Neural cell (in vitro differentiated cells): Measurements from ENCODE around the gene GK. TPM values are rescaled to one million over a fixed set of nuclear protein-coding genes. Genes with fewer than 3 reads are reported as not detected.

Experiments used
- H2AFZ ChIP-seq: fragments of 200-600, 300-800 bp; sonication (generic), shearing (Covaris generic); 2 replicates; pipeline ENCODE4 v1.6.0; 2014; ENCODE audit warnings: low read depth, mild to moderate bottlenecking, antibody characterized with exemption, low read length, moderate library complexity
- H3F3A ChIP-seq: fragments of 200-600 bp; shearing (Covaris generic); 2 replicates; pipeline ENCODE4 v1.6.1; 2016; ENCODE audit warnings: mild to moderate bottlenecking, moderate library complexity, mixed read lengths, antibody characterized with exemption, low read length; ENCODE audit not compliant: insufficient read depth, poor library complexity, severe bottlenecking
- H3K27ac ChIP-seq: fragments of 200-600, 300-800 bp; sonication (generic), shearing (Covaris generic); 2 replicates; pipeline ENCODE4 v1.5.1; 2014; ENCODE audit warnings: mild to moderate bottlenecking, low read length, moderate library complexity
- H3K27me3 ChIP-seq: fragments of 300-800, 200-600 bp; sonication (generic), shearing (Covaris generic); 2 replicates; pipeline ENCODE4 v1.6.0; 2014; ENCODE audit warnings: mild to moderate bottlenecking, low read depth, low read length, moderate library complexity; ENCODE audit not compliant: insufficient read depth
- H3K36me3 ChIP-seq: fragments of 300-800, 200-600 bp; sonication (generic), shearing (Covaris generic); 2 replicates; pipeline ENCODE4 v1.5.1; 2014; ENCODE audit warnings: mild to moderate bottlenecking, antibody characterized with exemption, low read length, moderate library complexity; ENCODE audit not compliant: insufficient read depth
- H3K4me2 ChIP-seq: fragments of 300-800, 200-600 bp; sonication (generic), shearing (Covaris generic); 2 replicates; pipeline ENCODE4 v1.6.0; 2014; ENCODE audit warnings: mild to moderate bottlenecking, low read length
- H3K4me3 ChIP-seq: fragments of 300-800, 200-600 bp; sonication (generic), shearing (Covaris generic); 2 replicates; pipeline ENCODE4 v1.5.1; 2014; ENCODE audit warnings: mild to moderate bottlenecking, low read length, moderate library complexity
- H3K79me2 ChIP-seq: fragments of 200-600 bp; shearing (Covaris generic); replicated peaks from 2 replicates; pipeline ENCODE4 v1.6.0; 2014; ENCODE audit warnings: mild to moderate bottlenecking, low read length, moderate library complexity; ENCODE audit not compliant: insufficient read depth
- H3K9ac ChIP-seq: fragments of 300-800, 200-600 bp; sonication (generic), shearing (Covaris generic); 2 replicates; pipeline ENCODE4 v1.6.1; 2016; ENCODE audit warnings: mild to moderate bottlenecking, low read length, mixed read lengths
- H3K9me2 ChIP-seq: fragments of 200-600 bp; shearing (Covaris generic); 2 replicates; pipeline ENCODE4 v1.6.1; 2016; ENCODE audit warnings: mild to moderate bottlenecking, low read length, mixed read lengths; ENCODE audit not compliant: insufficient read depth
- H3K9me3 ChIP-seq: fragments of 200-600, 300-800 bp; sonication (generic), shearing (Covaris generic); 2 replicates; pipeline ENCODE4 v1.6.1; 2016; ENCODE audit warnings: mild to moderate bottlenecking, mixed run types, low read length, moderate library complexity, mixed read lengths
- H4K20me1 ChIP-seq: fragments of 200-600 bp; shearing (Covaris generic); 2 replicates; pipeline ENCODE4 v1.6.1; 2016; ENCODE audit warnings: mild to moderate bottlenecking, mixed run types; ENCODE audit not compliant: insufficient read depth
- EP300 ChIP-seq: fragments of 450-650 bp; conservative IDR thresholded peaks from 2 replicates; pipeline ENCODE4 v1.6.1; 2014; ENCODE audit warnings: antibody characterized with exemption, mild to moderate bottlenecking, moderate library complexity; ENCODE audit not compliant: poor library complexity, severe bottlenecking
- EZH2 ChIP-seq: fragments of 200-600, 300-800 bp; shearing (Covaris generic), sonication (generic); IDR thresholded peaks from 2 replicates; pipeline ENCODE4 v1.6.1; 2014; ENCODE audit warnings: antibody characterized with exemption, low read length, borderline replicate concordance, mild to moderate bottlenecking; ENCODE audit not compliant: insufficient read depth, poor library complexity, severe bottlenecking
- MXI1 ChIP-seq: fragments of 450-650 bp; conservative IDR thresholded peaks from 2 replicates; pipeline ENCODE4 v1.6.1; 2014; ENCODE audit warnings: antibody characterized with exemption, mild to moderate bottlenecking; ENCODE audit not compliant: poor library complexity, severe bottlenecking
- POLR2AphosphoS5 ChIP-seq: IDR thresholded peaks from 2 replicates; pipeline ENCODE4 v1.6.1; 2012
- RAD21 ChIP-seq: fragments of 450-650 bp; conservative IDR thresholded peaks from 2 replicates; pipeline ENCODE4 v1.6.1; 2014; ENCODE audit warnings: antibody characterized with exemption, mild to moderate bottlenecking, moderate library complexity
- SMC3 ChIP-seq: fragments of 450-650 bp; conservative IDR thresholded peaks from 2 replicates; pipeline ENCODE4 v1.6.1; 2014; ENCODE audit warnings: antibody characterized with exemption, mild to moderate bottlenecking, moderate library complexity; ENCODE audit not compliant: poor library complexity
- TAF1 ChIP-seq: IDR thresholded peaks from 2 replicates; pipeline ENCODE4 v1.6.1; 2012; ENCODE audit warnings: low read depth
- polyA plus RNA-seq: library from polyadenylated mRNA; depleted of rRNA; stranded (reverse); fragments of >200 nt; gene quantifications from 2 replicates; pipeline ENCODE4 v1.2.3, GENCODE V29; 2014
- TF ChIP-seq, protein P1 (sequence below): IDR thresholded peaks from 2 replicates; pipeline ENCODE4 v1.6.1; 2012; ENCODE audit warnings: borderline replicate concordance
- TF ChIP-seq, protein P2 (sequence below): fragments of 450-650 bp; IDR thresholded peaks from 2 replicates; pipeline ENCODE4 v1.5.1; 2014; ENCODE audit warnings: antibody characterized with exemption, mild to moderate bottlenecking, moderate library complexity; ENCODE audit not compliant: poor library complexity, severe bottlenecking

Gene GK
- polyA plus RNA-seq, 1 donor from 2014 or later: 6.3 TPM

DNA sequence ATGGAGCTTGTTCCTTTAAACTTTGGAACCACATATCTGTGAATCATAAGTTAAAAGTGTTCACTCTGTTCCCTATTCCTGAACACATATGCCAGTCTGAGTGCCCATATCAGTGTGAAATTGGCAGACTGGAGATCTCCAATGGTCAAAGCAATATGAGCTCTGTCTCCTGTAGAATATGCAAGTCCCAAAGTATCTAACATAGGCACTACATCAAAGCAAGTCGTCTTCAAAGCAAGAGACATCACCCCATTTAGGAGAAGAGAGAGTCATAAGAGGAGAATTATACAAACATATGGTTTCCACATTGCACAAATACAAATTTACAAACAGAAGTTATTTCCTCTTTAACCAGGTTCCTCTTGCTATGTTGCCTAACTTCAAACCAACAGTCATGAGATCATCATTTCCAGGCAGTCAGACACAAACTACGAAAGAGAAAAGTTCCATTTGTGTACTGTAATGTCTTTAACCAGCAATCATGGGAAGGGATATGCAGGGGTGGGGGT is 9.9 kb upstream of the GK start:
- Histone ChIP-seq H3K9ac (no peak overlapping the region), H3K9me3 (no peaks in the 10 kb centered on the region), H3K4me3 (no peak overlapping the region), H4K20me1 (no peaks in the 10 kb centered on the region), H2AFZ (no peak overlapping the region), H3K9me2 (no peaks in the 10 kb centered on the region), H3K27ac (no peak overlapping the region), H3K27me3 (no peaks in the 10 kb centered on the region), H3K36me3 (no peaks in the 10 kb centered on the region), H3F3A (no peaks in the 10 kb centered on the region), H3K79me2 (no peaks in the 10 kb centered on the region), H3K4me2 (no peak overlapping the region)
- TF ChIP-seq, protein P1, sequence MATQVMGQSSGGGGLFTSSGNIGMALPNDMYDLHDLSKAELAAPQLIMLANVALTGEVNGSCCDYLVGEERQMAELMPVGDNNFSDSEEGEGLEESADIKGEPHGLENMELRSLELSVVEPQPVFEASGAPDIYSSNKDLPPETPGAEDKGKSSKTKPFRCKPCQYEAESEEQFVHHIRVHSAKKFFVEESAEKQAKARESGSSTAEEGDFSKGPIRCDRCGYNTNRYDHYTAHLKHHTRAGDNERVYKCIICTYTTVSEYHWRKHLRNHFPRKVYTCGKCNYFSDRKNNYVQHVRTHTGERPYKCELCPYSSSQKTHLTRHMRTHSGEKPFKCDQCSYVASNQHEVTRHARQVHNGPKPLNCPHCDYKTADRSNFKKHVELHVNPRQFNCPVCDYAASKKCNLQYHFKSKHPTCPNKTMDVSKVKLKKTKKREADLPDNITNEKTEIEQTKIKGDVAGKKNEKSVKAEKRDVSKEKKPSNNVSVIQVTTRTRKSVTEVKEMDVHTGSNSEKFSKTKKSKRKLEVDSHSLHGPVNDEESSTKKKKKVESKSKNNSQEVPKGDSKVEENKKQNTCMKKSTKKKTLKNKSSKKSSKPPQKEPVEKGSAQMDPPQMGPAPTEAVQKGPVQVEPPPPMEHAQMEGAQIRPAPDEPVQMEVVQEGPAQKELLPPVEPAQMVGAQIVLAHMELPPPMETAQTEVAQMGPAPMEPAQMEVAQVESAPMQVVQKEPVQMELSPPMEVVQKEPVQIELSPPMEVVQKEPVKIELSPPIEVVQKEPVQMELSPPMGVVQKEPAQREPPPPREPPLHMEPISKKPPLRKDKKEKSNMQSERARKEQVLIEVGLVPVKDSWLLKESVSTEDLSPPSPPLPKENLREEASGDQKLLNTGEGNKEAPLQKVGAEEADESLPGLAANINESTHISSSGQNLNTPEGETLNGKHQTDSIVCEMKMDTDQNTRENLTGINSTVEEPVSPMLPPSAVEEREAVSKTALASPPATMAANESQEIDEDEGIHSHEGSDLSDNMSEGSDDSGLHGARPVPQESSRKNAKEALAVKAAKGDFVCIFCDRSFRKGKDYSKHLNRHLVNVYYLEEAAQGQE: no peak
- TF ChIP-seq POLR2AphosphoS5 (no peak), MXI1 (no peak), TAF1 (no peak), EZH2 (no peak), RAD21 (no peak), EP300 (no peak), SMC3 (no peak)
- TF ChIP-seq, protein P2, sequence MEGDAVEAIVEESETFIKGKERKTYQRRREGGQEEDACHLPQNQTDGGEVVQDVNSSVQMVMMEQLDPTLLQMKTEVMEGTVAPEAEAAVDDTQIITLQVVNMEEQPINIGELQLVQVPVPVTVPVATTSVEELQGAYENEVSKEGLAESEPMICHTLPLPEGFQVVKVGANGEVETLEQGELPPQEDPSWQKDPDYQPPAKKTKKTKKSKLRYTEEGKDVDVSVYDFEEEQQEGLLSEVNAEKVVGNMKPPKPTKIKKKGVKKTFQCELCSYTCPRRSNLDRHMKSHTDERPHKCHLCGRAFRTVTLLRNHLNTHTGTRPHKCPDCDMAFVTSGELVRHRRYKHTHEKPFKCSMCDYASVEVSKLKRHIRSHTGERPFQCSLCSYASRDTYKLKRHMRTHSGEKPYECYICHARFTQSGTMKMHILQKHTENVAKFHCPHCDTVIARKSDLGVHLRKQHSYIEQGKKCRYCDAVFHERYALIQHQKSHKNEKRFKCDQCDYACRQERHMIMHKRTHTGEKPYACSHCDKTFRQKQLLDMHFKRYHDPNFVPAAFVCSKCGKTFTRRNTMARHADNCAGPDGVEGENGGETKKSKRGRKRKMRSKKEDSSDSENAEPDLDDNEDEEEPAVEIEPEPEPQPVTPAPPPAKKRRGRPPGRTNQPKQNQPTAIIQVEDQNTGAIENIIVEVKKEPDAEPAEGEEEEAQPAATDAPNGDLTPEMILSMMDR: no peak

DNA sequence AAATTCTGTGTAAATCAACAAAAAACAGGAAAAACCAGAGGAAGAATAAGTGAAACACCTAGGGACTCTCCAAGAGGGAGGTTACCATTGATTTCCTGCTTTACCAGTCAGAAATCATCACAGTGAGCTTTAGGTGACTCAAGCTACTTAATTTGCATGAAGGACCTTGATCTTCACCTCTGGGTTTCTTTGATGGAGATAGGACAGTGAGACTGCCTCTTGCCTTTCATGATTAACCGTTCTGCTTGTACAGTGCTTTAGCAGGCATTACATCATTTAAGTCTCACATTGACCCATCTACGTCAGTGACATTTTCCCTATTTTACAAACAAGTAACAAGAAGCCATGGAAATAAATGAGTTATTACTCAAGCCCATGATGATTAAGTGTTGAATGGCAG is 3.4 kb upstream of the GK start:
- Histone ChIP-seq H3F3A (no peaks in the 10 kb centered on the region), H4K20me1 (no peaks in the 10 kb centered on the region), H3K4me2 (no peak overlapping the region), H3K9me2 (no peaks in the 10 kb centered on the region), H3K9me3 (no peaks in the 10 kb centered on the region), H3K27ac (no peak overlapping the region), H2AFZ (no peak overlapping the region), H3K79me2 (no peaks in the 10 kb centered on the region), H3K4me3 (no peak overlapping the region), H3K9ac (no peak overlapping the region), H3K36me3 (no peaks in the 10 kb centered on the region), H3K27me3 (no peaks in the 10 kb centered on the region)
- TF ChIP-seq SMC3 (no peak), TAF1 (no peak), MXI1 (no peak), RAD21 (no peak), EP300 (no peak), POLR2AphosphoS5 (no peak)
- TF ChIP-seq, protein P2: no peak
- TF ChIP-seq, protein P1: no peak
